Fibroblast of mammary gland (primary cell): Measurements from ENCODE around the gene PROX1.

Source experiments
- DNase-seq: peaks from one replicate; pipeline ENCODE4 v3.0.0-alpha.2; 2010; ENCODE audit warnings: low read depth
- H3K4me3 ChIP-seq: 2 replicates; pipeline ENCODE4 v1.5.1; 2011; ENCODE audit warnings: low read depth, mild to moderate bottlenecking, low read length, moderate library complexity; ENCODE audit not compliant: control insufficient read depth
- CTCF ChIP-seq: conservative IDR thresholded peaks from 2 replicates; pipeline ENCODE4 v1.5.1; 2011; ENCODE audit warnings: low read depth, low read length, inconsistent platforms; ENCODE audit not compliant: control insufficient read depth, insufficient read depth

The PROX1 gene

GRCh38 chr1:214017191-214017982 lies 29.6 kb downstream of the PROX1 start:
- no peak overlapping the region for H3K4me3 ChIP-seq
- TF ChIP-seq CTCF: no peak
- no peak for DNase-seq

GRCh38 chr1:214018386-214019268 lies 30.9 kb downstream of the PROX1 start:
- no peak for DNase-seq
- no peak overlapping the region for H3K4me3 ChIP-seq
- TF ChIP-seq CTCF: no peak

DNA sequence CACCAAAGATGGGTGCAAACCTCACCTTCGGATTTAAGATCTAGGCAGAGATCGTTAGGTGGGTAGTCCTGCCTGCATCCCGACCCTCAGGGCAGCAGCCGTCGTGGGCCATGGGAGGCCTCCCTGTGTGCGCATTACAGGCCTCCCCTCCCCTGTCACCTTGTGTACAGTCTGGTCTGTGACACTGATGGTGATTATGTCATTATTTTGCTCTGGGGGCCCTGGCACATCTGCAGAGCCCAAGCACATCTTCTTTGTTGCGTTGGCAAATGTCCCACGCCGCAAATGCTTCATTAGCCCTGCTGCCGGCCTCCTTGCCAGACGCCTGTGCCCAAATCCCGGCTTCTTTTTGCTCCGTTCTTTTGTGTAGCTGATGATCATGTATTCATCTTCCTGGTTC lies 31.7 kb downstream of the PROX1 start:
- no peak overlapping the region for H3K4me3 ChIP-seq
- no peak for DNase-seq
- TF ChIP-seq CTCF: no peak

GRCh38 chr1:214021321-214021720 lies 33.5 kb downstream of the PROX1 start:
- TF ChIP-seq CTCF: no peak
- DNase-seq: no peak
- no peak overlapping the region for H3K4me3 ChIP-seq

DNA sequence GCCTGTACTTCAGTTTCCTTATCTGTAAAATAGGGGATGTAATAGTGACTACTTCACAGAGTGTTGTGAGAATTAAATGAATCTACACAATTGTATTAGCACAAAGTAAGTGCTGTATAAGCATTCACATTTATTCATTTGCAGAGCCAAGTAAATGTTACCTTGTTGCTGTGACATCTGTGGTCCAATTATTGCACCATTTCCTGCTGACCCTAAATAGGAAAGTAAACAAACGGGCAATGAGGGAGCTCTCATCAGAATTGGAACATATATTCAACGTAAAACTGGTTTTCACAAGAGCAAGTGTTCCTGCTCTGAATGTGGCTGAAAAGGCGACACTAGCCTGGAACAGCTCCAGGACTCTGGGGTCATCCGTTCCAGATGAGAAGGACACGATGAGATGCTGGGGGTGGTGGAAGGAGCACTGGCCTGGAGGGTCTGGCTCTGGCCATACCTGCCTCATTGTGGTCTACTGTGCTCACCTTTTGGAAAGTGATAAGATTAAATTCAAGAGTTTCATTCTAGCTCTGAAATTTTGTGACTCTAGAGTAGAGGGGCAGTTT lies 34.5 kb downstream of the PROX1 start:
- no peak for TF ChIP-seq CTCF
- H3K4me3 ChIP-seq: no peak overlapping the region
- DNase-seq: no peak

GRCh38 chr1:214022810-214023425 lies 35.1 kb downstream of the PROX1 start:
- no peak overlapping the region for H3K4me3 ChIP-seq
- no peak for TF ChIP-seq CTCF
- no peak for DNase-seq
